Prostate gland (tissue), 2 donors: Measurements from ENCODE around the gene TTC23.

Experiments
- POLR2A ChIP-seq: fragments of 450-650 bp; IDR thresholded peaks from one replicate; pipeline ENCODE4 v1.6.1; 2016; ENCODE audit warnings: antibody characterized with exemption, mild to moderate bottlenecking
- TF ChIP-seq, protein P1 (sequence below), 4 experiments: fragments of 200-600 bp in 2 of 4; fragments of 450-650 bp in 2 of 4; sonication (generic) in 2 of 4; IDR thresholded peaks; 1 replicate in 3 of 4; 2 replicates in 1 of 4; pipeline ENCODE4 v1.5.1; 2016 to 2019; ENCODE audit warnings: antibody characterized with exemption in 4 of 4, mild to moderate bottlenecking in 2 of 4, moderate library complexity in 2 of 4

GRCh38 chr15:99090011-99090699, 159.2 kb downstream of the TTC23 start:
- TF ChIP-seq, protein P1, sequence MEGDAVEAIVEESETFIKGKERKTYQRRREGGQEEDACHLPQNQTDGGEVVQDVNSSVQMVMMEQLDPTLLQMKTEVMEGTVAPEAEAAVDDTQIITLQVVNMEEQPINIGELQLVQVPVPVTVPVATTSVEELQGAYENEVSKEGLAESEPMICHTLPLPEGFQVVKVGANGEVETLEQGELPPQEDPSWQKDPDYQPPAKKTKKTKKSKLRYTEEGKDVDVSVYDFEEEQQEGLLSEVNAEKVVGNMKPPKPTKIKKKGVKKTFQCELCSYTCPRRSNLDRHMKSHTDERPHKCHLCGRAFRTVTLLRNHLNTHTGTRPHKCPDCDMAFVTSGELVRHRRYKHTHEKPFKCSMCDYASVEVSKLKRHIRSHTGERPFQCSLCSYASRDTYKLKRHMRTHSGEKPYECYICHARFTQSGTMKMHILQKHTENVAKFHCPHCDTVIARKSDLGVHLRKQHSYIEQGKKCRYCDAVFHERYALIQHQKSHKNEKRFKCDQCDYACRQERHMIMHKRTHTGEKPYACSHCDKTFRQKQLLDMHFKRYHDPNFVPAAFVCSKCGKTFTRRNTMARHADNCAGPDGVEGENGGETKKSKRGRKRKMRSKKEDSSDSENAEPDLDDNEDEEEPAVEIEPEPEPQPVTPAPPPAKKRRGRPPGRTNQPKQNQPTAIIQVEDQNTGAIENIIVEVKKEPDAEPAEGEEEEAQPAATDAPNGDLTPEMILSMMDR (IDR thresholded peaks at IDR 0.05): no peak
- no peak for TF ChIP-seq POLR2A
